Colonic mucosa (tissue), 4 donors: ENCODE measurements around the gene KCNIP4. TPM values are rescaled to one million over a fixed set of nuclear protein-coding genes. Genes with fewer than 3 reads are reported as not detected.

ENCODE experiments used
- DNase-seq: peaks from one replicate; pipeline ENCODE4 v3.0.0-alpha.2; 2020
- H3K27ac ChIP-seq: fragments of 200-600 bp; one replicate; pipeline ENCODE4 v1.8.0; 2021
- H3K27me3 ChIP-seq: fragments of 200-600 bp; one replicate; pipeline ENCODE4 v1.8.0; 2021
- H3K36me3 ChIP-seq: fragments of 200-600 bp; one replicate; pipeline ENCODE4 v1.8.0; 2021
- H3K4me1 ChIP-seq: fragments of 200-600 bp; one replicate; pipeline ENCODE4 v1.8.0; 2021; ENCODE audit warnings: mild to moderate bottlenecking
- H3K4me3 ChIP-seq: fragments of 200-600 bp; one replicate; pipeline ENCODE4 v1.8.0; 2021
- H3K9ac ChIP-seq, 2 donors: one replicate each; pipeline ENCODE4 v1.7.0; 2013; ENCODE audit warnings: control low read depth in 2 of 2, low read depth in 2 of 2, low read length in 2 of 2
- H3K9me3 ChIP-seq: fragments of 200-600 bp; one replicate; pipeline ENCODE4 v1.8.0; 2021
- intact Hi-C: fragments of 100-400 bp; cut with DNase I; formaldehyde crosslinking; loops from one replicate; pipeline ENCODE4 v1.14.1; 2022
- total RNA-seq, 2 donors: library from RNA; stranded (reverse); fragmentation: NEBNext Ultra II Directional in 1 of 2; extraction: Animal tissue kit (Norgen Biotek cat#: 25700) in 1 of 2; gene quantifications; one replicate each; pipeline ENCODE4 v1.2.1, GENCODE V29; 2021
- TF ChIP-seq, protein P1 (sequence below): fragments of 200-600 bp; IDR thresholded peaks from one replicate; pipeline ENCODE4 v1.8.0; 2022; ENCODE audit warnings: antibody characterized with exemption, mild to moderate bottlenecking
- donor health status: healthy.
- donor health status: DM: no; HTN: no; CAD: no.
- donor health status: DM: no; HTN: no; CAD: no.

The KCNIP4 gene
- total RNA-seq, 2 donors from 2014 or later: 0.67 to 1.2 TPM

DNA sequence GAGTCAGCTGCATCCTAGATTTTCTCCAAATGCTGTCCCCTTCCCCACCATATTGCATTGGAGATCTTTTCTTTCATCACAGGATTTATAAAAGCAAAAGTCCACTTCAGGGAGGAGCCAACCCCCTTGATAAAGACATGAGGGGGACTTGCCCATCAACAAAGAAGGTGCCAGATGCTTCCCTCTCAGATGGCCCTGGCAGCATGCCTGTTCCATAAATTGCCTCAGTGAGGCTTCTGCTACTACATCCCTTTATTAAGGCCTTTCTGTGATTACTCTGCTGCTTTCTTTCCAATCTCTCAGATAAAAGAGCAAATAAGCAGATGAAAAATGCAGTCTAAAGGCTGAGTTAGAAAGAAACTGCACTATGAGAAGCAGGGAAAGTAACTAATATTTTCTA is 736.7 kb downstream of the KCNIP4 start:
- Histone ChIP-seq H3K36me3 (no peaks in the 10 kb centered on the region), H3K27ac (no peak overlapping the region), H3K9me3 (no peaks in the 10 kb centered on the region), H3K9ac (no peak overlapping the region), H3K27me3 (no peaks in the 10 kb centered on the region), H3K4me3 (no peak overlapping the region), H3K4me1 (no peaks in the 10 kb centered on the region)
- TF ChIP-seq, protein P1, sequence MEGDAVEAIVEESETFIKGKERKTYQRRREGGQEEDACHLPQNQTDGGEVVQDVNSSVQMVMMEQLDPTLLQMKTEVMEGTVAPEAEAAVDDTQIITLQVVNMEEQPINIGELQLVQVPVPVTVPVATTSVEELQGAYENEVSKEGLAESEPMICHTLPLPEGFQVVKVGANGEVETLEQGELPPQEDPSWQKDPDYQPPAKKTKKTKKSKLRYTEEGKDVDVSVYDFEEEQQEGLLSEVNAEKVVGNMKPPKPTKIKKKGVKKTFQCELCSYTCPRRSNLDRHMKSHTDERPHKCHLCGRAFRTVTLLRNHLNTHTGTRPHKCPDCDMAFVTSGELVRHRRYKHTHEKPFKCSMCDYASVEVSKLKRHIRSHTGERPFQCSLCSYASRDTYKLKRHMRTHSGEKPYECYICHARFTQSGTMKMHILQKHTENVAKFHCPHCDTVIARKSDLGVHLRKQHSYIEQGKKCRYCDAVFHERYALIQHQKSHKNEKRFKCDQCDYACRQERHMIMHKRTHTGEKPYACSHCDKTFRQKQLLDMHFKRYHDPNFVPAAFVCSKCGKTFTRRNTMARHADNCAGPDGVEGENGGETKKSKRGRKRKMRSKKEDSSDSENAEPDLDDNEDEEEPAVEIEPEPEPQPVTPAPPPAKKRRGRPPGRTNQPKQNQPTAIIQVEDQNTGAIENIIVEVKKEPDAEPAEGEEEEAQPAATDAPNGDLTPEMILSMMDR: no peak
- DNase-seq: no peak
- intact Hi-C loops: no loop called here

DNA sequence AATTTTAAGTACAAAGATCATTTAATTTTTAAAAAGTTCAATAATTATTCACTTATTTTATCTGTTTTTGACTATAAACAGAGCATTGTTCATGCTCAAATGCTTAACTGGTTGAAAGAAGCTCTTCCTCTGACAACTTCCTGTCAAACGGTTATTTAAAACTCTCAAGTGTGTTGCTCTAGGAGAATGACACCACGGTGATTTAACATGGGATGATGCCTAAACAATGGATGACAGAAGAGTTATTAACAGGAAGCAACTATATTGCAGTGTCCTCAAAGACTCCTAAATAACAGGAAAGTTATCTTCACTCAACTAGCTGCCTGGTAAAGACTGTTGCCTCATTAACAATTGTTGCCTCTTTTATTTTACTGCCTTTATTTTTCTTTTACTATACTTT is 738.7 kb downstream of the KCNIP4 start:
- no peak overlapping the region for H3K4me3 ChIP-seq
- no peak overlapping the region for H3K27ac ChIP-seq
- no peak overlapping the region for H3K9ac ChIP-seq
- H3K9me3 ChIP-seq: no peaks in the 10 kb centered on the region
- no peaks in the 10 kb centered on the region for H3K27me3 ChIP-seq
- intact Hi-C loops: no loop called here
- no peak for DNase-seq
- TF ChIP-seq, protein P1: no peak
- H3K4me1 ChIP-seq: no peaks in the 10 kb centered on the region
- no peaks in the 10 kb centered on the region for H3K36me3 ChIP-seq

DNA sequence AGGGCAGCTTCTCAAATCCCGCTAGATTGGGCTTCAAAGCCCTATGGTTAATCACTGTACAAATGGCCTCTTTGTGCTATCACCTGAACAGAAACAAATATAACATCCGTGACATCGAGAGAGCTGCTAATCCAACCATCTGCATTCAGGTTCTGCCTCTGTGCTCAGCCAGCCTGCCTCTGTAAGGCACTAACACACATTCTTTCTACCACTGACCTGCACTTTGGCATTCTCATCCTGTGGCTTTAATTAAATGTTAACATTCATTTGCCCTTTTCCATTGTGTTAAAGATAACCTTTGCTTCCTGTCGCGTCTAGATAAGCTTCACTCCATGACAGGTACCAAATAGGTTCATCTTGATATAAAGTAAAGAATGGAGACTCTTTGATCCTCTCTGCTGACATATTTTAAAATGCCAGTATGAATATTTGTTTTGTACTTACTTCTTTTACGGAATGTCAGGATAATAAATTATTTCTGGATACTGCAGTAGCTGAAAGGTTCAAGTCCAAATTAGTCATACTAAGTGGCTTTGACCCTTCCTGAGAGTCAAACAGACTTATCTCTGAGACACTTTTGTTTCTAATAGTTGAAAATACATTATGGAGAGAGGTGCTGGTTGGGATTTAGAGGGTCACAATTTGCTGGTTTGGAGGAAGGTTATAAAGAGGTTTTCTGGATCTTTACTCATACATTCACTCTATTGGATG is 742.6 kb downstream of the KCNIP4 start:
- no peak overlapping the region for H3K9ac ChIP-seq
- H3K4me3 ChIP-seq: no peak overlapping the region
- TF ChIP-seq, protein P1: no peak
- H3K27ac ChIP-seq: no peak overlapping the region
- no peaks in the 10 kb centered on the region for H3K4me1 ChIP-seq
- no peaks in the 10 kb centered on the region for H3K27me3 ChIP-seq
- intact Hi-C loops: no loop called here
- DNase-seq: no peak
- no peaks in the 10 kb centered on the region for H3K9me3 ChIP-seq
- H3K36me3 ChIP-seq: no peaks in the 10 kb centered on the region

DNA sequence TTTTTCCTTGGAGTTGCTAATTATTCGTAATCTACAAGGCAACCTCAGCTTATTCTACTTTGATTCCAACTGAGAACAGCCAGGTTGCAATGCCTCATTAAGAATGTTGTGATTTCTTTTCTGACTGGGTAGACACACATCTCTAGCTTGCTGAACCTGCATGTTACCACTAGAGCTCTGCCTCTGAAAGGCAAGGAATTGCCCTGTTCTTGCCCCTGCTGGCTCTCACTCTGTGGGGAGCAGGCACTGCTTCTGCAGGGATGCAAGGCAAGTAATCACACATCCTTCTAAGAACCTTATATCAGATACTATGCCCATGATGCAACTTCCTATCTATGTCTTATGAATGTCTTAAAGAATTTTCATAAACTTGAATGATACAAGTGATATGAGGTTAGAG is 745.2 kb downstream of the KCNIP4 start:
- no peak overlapping the region for H3K9ac ChIP-seq
- TF ChIP-seq, protein P1: no peak
- no peak for DNase-seq
- H3K4me1 ChIP-seq: no peaks in the 10 kb centered on the region
- H3K9me3 ChIP-seq: no peaks in the 10 kb centered on the region
- no peaks in the 10 kb centered on the region for H3K36me3 ChIP-seq
- no peak overlapping the region for H3K27ac ChIP-seq
- intact Hi-C loops: no loop called here
- H3K4me3 ChIP-seq: no peak overlapping the region
- H3K27me3 ChIP-seq: no peaks in the 10 kb centered on the region

DNA sequence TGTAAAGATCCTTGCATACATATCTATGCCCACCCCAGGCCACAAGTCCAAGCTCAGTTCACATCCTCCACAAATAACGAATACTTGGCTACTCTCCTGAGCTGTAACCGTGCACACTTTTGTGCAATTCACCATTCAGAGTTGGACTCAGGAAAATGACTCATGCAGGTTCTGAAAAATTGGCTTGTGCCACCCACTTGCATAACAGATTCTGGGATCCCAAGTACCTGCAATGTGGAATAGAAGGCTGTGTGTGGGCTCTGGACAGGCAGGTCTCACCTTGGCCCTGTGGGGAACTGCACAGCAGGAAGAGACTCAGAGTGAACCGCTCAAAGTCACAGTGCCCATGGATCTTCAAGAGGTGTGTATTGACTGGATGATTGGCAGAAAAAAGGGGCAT is 745.6 kb downstream of the KCNIP4 start:
- H3K36me3 ChIP-seq: no peaks in the 10 kb centered on the region

More for the DNA sequence above, 745.6 kb downstream of the KCNIP4 start:
- intact Hi-C loops: no loop called here
- Histone ChIP-seq H3K27me3 (no peaks in the 10 kb centered on the region), H3K4me1 (no peaks in the 10 kb centered on the region), H3K4me3 (no peak overlapping the region), H3K9me3 (no peaks in the 10 kb centered on the region), H3K9ac (no peak overlapping the region), H3K27ac (no peak overlapping the region)
- TF ChIP-seq, protein P1: no peak
- DNase-seq: no peak
